ENCODE data around the gene VPS37D.

VPS37D gene

GRCh38 chr7:73702226-73702625 lies 34.6 kb downstream of the VPS37D start:
- H3K79me2 ChIP-seq (ENCODE audit: low read length) = no peaks in the 10 kb centered on the region
- H3K27me3 ChIP-seq (replicated peaks; ENCODE audit: insufficient read depth, low read length) = no peaks in the 10 kb centered on the region
- no peak overlapping the region for H3K9ac ChIP-seq (ENCODE audit: low read length)
- no peak for TF ChIP-seq CTCF (IDR thresholded peaks at IDR 0.05; ENCODE audit: low read length)
- no peak for TF ChIP-seq EZH2 (optimal IDR thresholded peaks at IDR 0.05; ENCODE audit: low read depth, low read length)
- TF ChIP-seq EZH2phosphoT487 (IDR thresholded peaks at IDR 0.05; ENCODE audit: low read length) = no peak
- H3F3A ChIP-seq (ENCODE audit: insufficient read depth, low read length) = no peaks in the 10 kb centered on the region; the same call in 1 of the 2 replicates
- H3K4me2 ChIP-seq (ENCODE audit: low read depth, low read length) = no peak overlapping the region
- no peaks in the 10 kb centered on the region for H3K4me1 ChIP-seq (ENCODE audit: low read length)
- H4K20me1 ChIP-seq (ENCODE audit: insufficient read depth, low read length) = no peaks in the 10 kb centered on the region; the same call in 1 of the 2 replicates
- H3K9me2 ChIP-seq (replicated peaks; ENCODE audit: insufficient read depth, low read length) = no peaks in the 10 kb centered on the region
- no peak for DNase-seq
- no peaks in the 10 kb centered on the region for H3K9me3 ChIP-seq (replicated peaks; ENCODE audit: insufficient read depth, low read length)
- H3K27ac ChIP-seq (ENCODE audit: low read length) = no peak overlapping the region
- H3K4me3 ChIP-seq (ENCODE audit: low read length) = no peak overlapping the region
- H2AFZ ChIP-seq (ENCODE audit: low read length) = no peak overlapping the region
- H3K36me3 ChIP-seq (replicated peaks; ENCODE audit: insufficient read depth, low read length) = no peaks in the 10 kb centered on the region

GRCh38 chr7:73702665-73703064 lies 35.0 kb downstream of the VPS37D start:
- Histone ChIP-seq H3K4me1 (ENCODE audit: low read length) (no peaks in the 10 kb centered on the region), H3K36me3 (replicated peaks; ENCODE audit: insufficient read depth, low read length) (no peaks in the 10 kb centered on the region), H3K27me3 (replicated peaks; ENCODE audit: insufficient read depth, low read length) (no peaks in the 10 kb centered on the region), H3K4me3 (ENCODE audit: low read length) (no peak overlapping the region), H3K9me3 (replicated peaks; ENCODE audit: insufficient read depth, low read length) (no peaks in the 10 kb centered on the region), H3K9ac (ENCODE audit: low read length) (no peak overlapping the region), H3K4me2 (ENCODE audit: low read depth, low read length) (no peak overlapping the region), H3F3A (ENCODE audit: insufficient read depth, low read length) (no peaks in the 10 kb centered on the region; the same call in 1 of the 2 replicates), H3K27ac (ENCODE audit: low read length) (no peak overlapping the region), H4K20me1 (ENCODE audit: insufficient read depth, low read length) (no peaks in the 10 kb centered on the region; the same call in 1 of the 2 replicates), H3K9me2 (replicated peaks; ENCODE audit: insufficient read depth, low read length) (no peaks in the 10 kb centered on the region), H3K79me2 (ENCODE audit: low read length) (no peaks in the 10 kb centered on the region), H2AFZ (ENCODE audit: low read length) (no peak overlapping the region)
- DNase-seq = no peak
- TF ChIP-seq CTCF (IDR thresholded peaks at IDR 0.05; ENCODE audit: low read length) (no peak), EZH2phosphoT487 (IDR thresholded peaks at IDR 0.05; ENCODE audit: low read length) (no peak)

DNA sequence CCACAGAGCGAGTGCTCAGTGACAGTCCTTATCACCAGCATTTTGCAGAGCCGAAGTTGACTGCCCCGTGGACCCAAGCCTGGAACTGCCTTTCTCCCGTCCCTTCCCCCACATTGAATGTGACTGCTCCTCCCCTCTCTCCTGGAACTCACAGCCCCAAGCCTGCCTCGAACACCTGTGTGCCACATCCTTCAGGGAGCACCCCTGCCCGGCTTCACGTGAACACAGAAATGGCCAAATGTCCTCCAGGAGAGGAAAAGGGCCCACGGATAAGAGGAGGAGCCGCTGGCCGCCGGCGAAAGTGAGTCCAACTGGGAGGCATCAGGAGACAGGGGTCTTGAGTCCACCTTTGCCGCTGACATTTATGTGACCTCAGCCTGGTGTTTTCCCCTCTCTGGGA lies 35.6 kb downstream of the VPS37D start:
- H4K20me1 ChIP-seq (ENCODE audit: insufficient read depth, low read length) = no peaks in the 10 kb centered on the region; the same call in 1 of the 2 replicates
- H3K9me2 ChIP-seq (replicated peaks; ENCODE audit: insufficient read depth, low read length) = no peaks in the 10 kb centered on the region
- no peaks in the 10 kb centered on the region for H3K79me2 ChIP-seq (ENCODE audit: low read length)
- H2AFZ ChIP-seq (ENCODE audit: low read length) = no peak overlapping the region
- H3K9ac ChIP-seq (ENCODE audit: low read length) = no peak overlapping the region
- no peak overlapping the region for H3K4me2 ChIP-seq (ENCODE audit: low read depth, low read length)
- no peak overlapping the region for H3K27ac ChIP-seq (ENCODE audit: low read length)
- H3K36me3 ChIP-seq (replicated peaks; ENCODE audit: insufficient read depth, low read length) = no peaks in the 10 kb centered on the region
- no peaks in the 10 kb centered on the region for H3K27me3 ChIP-seq (replicated peaks; ENCODE audit: insufficient read depth, low read length)
- H3K9me3 ChIP-seq (replicated peaks; ENCODE audit: insufficient read depth, low read length) = no peaks in the 10 kb centered on the region
- no peaks in the 10 kb centered on the region for H3K4me1 ChIP-seq (ENCODE audit: low read length)
- TF ChIP-seq EZH2phosphoT487 (IDR thresholded peaks at IDR 0.05; ENCODE audit: low read length) (no peak), CTCF (IDR thresholded peaks at IDR 0.05; ENCODE audit: low read length) (no peak), EZH2 (optimal IDR thresholded peaks at IDR 0.05; ENCODE audit: low read depth, low read length) (no peak)
- H3F3A ChIP-seq (ENCODE audit: insufficient read depth, low read length) = no peaks in the 10 kb centered on the region
- no peak for DNase-seq
- no peak overlapping the region for H3K4me3 ChIP-seq (ENCODE audit: low read length)
